ENCODE data around the gene PLA2G3. TPM values are rescaled to one million over a fixed set of nuclear protein-coding genes. Genes with fewer than 3 reads are reported as not detected.

PLA2G3 gene
- polyA plus RNA-seq, 3 donors = 0.01 TPM; not detected in 2

DNA sequence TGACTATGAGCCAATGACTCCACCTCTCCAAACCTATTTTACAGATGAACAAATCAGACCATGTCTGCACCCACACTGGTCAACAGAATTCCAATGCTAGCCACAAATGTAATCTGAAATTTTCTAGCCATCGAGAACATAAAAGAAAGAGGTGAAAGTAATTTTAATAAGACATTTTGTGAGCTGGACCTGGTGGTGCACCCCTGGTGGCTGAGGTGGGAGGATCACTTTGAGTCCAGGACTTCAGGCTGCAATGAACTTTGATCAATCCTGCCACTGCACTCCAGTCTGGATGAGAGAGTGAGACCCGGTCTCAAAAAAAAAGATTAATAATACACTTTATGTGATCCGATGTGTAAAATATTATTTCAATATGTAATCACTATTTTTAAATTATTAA, 10.3 kb upstream of the PLA2G3 start:
- no peak overlapping the region for H3K27ac ChIP-seq (ENCODE audit: low read depth, low read length)
- WGBS, 3 donors = 47 to 95% (median 70%) methylated on average over 3 of the region's 3 CpGs

- H3K27ac ChIP-seq (ENCODE audit: low read depth, low read length) = no peak overlapping the region
- WGBS, 3 donors = 12 to 21% (median 19%) methylated on average over 5 of the region's 5 CpGs
Measured at GRCh38 chr22:31148953-31149627, 8.8 kb upstream of the PLA2G3 start.

DNA sequence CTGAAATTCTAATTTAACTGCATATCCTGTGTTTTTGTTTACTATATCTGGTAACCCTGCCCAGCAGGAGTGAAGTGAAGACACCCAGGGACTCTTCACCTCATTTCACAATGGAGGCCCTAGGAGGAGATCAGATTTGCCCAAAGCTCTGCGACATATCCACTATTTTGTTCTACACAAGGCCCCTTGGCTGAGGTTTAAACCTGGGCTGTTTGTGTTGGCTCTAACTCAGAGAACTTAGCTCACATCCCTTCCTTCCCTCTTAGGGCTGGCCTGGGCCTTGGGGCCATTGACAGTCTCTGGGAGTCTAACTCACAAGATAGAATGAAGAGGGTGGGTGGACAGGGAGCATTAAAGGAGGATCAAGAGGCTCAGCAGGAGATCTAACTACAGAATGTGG, 8.2 kb upstream of the PLA2G3 start:
- H3K27ac ChIP-seq (ENCODE audit: low read depth, low read length) = no peak overlapping the region
- 63 to 79% (median 77%) methylated on average over 1 of the region's 1 CpG for WGBS, 3 donors

DNA sequence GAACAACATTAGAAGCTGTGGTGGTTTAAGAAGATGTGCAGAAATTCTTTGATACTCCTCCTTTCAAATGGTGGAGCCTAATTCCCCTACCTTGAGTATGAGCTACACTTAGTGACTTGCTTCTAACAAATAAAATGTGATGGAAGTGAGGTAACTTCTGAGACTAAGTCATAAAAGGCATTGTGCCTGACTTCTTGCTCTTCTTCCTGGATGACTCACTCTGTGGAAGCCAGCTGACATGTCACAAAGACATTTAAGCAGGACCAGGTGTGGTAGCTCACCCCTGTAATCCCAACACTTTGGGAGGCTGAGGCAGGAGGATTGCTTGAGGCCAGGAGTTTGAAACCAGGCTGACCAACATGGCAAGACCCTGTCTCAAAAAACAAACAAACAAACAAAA, 3.9 kb upstream of the PLA2G3 start:
- H3K27ac ChIP-seq (ENCODE audit: low read depth, low read length) = no peak overlapping the region

DNA sequence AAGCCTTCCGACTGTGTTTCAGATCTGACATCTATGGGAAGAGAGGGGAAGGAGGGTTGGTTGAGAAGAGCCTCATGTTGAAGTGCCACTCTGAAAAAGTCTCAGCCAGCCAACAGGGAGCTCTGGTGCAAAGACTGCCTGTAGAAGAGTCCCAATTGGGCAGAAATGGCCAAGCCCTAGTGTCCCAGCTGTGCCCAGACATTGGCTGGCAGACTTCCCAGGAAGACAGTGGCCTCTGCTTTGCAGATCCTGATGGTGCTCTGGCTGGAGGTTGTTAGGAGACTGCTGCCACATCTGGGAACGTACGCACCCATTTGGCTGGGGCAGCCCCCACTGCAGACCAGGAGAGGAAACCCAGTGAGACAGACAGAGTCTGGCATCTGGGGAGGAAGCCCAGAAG, 3.2 kb upstream of the PLA2G3 start:
- 75 to 80% (median 79%) methylated on average over 3 of the region's 3 CpGs for WGBS, 3 donors
- no peak overlapping the region for H3K27ac ChIP-seq (ENCODE audit: low read depth, low read length)

DNA sequence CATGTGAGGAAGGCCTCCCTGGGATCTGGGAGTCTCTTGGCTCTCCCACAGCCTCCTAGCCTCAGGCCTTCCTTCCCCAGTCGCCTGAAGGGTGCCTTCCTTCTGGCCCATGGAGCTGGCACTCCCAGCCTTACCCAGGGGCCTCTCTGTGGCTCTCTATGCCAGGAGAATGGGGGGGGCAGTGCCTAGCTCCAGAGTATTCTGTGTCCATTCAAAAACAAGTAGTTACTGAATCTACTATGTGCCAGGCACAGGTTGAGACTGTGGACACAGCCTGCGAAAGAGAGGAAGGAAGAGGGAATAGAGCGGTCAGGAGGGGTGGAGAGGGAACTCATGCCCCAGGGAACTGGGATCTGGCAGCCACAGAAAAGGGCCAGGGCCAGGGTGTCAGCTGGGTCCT, 2.7 kb upstream of the PLA2G3 start:
- WGBS, 3 donors = 49 to 81% (median 58%) methylated on average over 3 of the region's 3 CpGs
- no peak overlapping the region for H3K27ac ChIP-seq (ENCODE audit: low read depth, low read length)

- H3K27ac ChIP-seq (ENCODE audit: low read depth, low read length) = no peak overlapping the region
- WGBS, 3 donors = 85 to 89% (median 88%) methylated on average over 4 of the region's 4 CpGs
Measured at GRCh38 chr22:31142285-31142684, 2.0 kb upstream of the PLA2G3 start.

GRCh38 chr22:31141551-31141950, 1.2 kb upstream of the PLA2G3 start:
- H3K27ac ChIP-seq (ENCODE audit: low read depth, low read length) = no peak overlapping the region
- WGBS, 3 donors = 94 to 97% (median 96%) methylated on average over 2 of the region's 2 CpGs

- WGBS, 3 donors = 27 to 74% (median 68%) methylated on average over 5 of the region's 5 CpGs
- H3K27ac ChIP-seq (ENCODE audit: low read depth, low read length) = no peak overlapping the region
Measured at GRCh38 chr22:31140746-31141145, 438 bp upstream of the PLA2G3 start.

- H3K27ac ChIP-seq (ENCODE audit: low read depth, low read length) = no peak overlapping the region
Measured at GRCh38 chr22:31139066-31139465, 1.2 kb downstream of the PLA2G3 start.

DNA sequence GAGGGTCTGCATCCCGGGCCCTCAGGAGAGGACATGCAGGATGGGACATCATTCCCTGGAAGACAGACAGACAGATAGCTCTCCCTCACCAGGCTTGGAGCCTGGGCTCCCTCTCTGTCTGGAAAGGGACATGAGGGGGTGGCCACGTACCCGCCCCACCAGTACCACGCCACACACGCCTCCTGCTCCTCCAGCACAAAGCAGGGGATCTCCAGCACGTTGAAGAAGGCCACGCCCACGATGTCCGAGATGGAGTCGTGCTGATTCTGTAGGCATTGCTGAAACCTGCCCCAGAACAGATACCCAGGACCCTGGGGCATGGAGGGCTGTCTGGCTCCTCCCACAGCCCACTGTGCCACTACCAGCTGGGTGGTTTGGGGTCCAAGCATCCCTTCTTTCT, 2.2 kb downstream of the PLA2G3 start:
- 70 to 84% (median 83%) methylated on average over 10 of the region's 10 CpGs for WGBS, 3 donors
- H3K27ac ChIP-seq (ENCODE audit: low read depth, low read length) = no peak overlapping the region

More at GRCh38 chr22:31139066-31139465, 1.2 kb downstream of the PLA2G3 start:
- WGBS, 3 donors = 71 to 78% (median 76%) methylated on average over 3 of the region's 3 CpGs

- H3K27ac ChIP-seq (ENCODE audit: low read depth, low read length) = no peak overlapping the region
- 69 to 83% (median 70%) methylated on average over 9 to 10 of the region's 10 CpGs for WGBS, 3 donors
Measured at GRCh38 chr22:31137721-31138120, 2.6 kb downstream of the PLA2G3 start.

- no peak overlapping the region for H3K27ac ChIP-seq (ENCODE audit: low read depth, low read length)
- 90 to 94% (median 93%) methylated on average over 13 to 16 of the region's 16 CpGs for WGBS, 3 donors
Measured at GRCh38 chr22:31136711-31137110, 3.6 kb downstream of the PLA2G3 start.

GRCh38 chr22:31136155-31136554, 4.2 kb downstream of the PLA2G3 start:
- no peak overlapping the region for H3K27ac ChIP-seq (ENCODE audit: low read depth, low read length)
- 73 to 87% (median 86%) methylated on average over 9 of the region's 9 CpGs for WGBS, 3 donors

- no peak overlapping the region for H3K27ac ChIP-seq (ENCODE audit: low read depth, low read length)
Measured at GRCh38 chr22:31135706-31136105, 4.6 kb downstream of the PLA2G3 start.

DNA sequence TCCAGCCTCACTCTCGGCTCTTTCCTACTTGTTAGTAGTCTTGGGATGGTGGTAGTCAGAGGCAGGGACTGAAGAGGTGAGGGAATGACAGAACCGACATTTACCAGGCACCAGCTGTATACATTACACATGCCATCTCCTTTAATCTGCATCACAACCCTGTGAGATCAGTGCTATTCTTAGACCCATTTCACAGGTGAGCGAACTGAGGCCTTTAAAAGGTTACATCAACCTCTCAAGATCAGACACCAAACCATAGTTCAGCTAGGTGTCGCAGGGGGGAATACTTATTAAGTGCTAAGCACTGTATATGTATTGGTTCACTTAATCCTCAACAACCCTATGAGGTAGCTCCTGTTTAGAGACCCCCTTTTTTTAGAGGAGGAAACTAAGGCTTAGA, 5.6 kb downstream of the PLA2G3 start:
- WGBS, 3 donors = 89 to 93% (median 91%) methylated on average over 4 of the region's 4 CpGs
- H3K27ac ChIP-seq (ENCODE audit: low read depth, low read length) = no peak overlapping the region

More at GRCh38 chr22:31135706-31136105, 4.6 kb downstream of the PLA2G3 start:
- 91 to 95% (median 94%) methylated on average over 6 of the region's 6 CpGs for WGBS, 3 donors

DNA sequence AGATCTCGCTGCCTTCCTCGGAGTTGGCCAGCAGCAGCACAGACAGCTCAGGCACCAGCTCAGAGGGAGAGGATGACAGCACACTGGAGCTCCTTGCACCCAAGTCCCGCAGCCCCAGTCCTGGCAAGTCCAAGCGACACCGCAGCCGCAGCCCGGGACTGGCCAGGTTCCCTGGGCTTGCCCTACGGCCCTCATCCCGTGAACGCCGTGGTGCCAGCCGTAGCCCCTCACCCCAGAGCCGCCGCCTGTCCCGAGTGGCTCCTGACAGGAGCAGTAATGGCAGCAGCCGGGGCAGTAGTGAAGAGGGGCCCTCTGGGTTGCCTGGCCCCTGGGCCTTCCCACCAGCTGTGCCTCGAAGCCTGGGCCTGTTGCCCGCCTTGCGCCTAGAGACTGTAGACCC, 6.4 kb downstream of the PLA2G3 start:
- H3K27ac ChIP-seq (ENCODE audit: low read depth, low read length) = no peak overlapping the region
- WGBS, 3 donors = 94 to 98% (median 97%) methylated on average over 19 of the region's 19 CpGs

- H3K27ac ChIP-seq (ENCODE audit: low read depth, low read length) = no peak overlapping the region
- 67 to 88% (median 86%) methylated on average over 2 of the region's 2 CpGs for WGBS, 3 donors
Measured at GRCh38 chr22:31130873-31131272, 9.4 kb downstream of the PLA2G3 start.

- 87 to 93% (median 93%) methylated on average over 6 to 7 of the region's 7 CpGs for WGBS, 3 donors
- H3K27ac ChIP-seq (ENCODE audit: low read depth, low read length) = no peak overlapping the region
Measured at GRCh38 chr22:31128156-31128555, 12.2 kb downstream of the PLA2G3 start.

GRCh38 chr22:31127181-31127772, 13.0 kb downstream of the PLA2G3 start:
- WGBS, 3 donors = 34 to 82% (median 42%) methylated on average over 19 of the region's 19 CpGs
- H3K27ac ChIP-seq (ENCODE audit: low read depth, low read length) = no peak overlapping the region
